Activated effector memory CD4-positive, alpha-beta T cell treated with Interleukin-2 at 50 U/mL for 16 hours (primary cell): Measurements from ENCODE around the gene HNF1B.
"Not testable (repeated sequence)": the region's sequence is repeated elsewhere in the genome, so short reads cannot be mapped to it uniquely, and the experiment has no call there.

Experiments
- DNase-seq: peaks from one replicate; pipeline ENCODE4 v3.0.0-alpha.2; 2020

The HNF1B gene

DNA sequence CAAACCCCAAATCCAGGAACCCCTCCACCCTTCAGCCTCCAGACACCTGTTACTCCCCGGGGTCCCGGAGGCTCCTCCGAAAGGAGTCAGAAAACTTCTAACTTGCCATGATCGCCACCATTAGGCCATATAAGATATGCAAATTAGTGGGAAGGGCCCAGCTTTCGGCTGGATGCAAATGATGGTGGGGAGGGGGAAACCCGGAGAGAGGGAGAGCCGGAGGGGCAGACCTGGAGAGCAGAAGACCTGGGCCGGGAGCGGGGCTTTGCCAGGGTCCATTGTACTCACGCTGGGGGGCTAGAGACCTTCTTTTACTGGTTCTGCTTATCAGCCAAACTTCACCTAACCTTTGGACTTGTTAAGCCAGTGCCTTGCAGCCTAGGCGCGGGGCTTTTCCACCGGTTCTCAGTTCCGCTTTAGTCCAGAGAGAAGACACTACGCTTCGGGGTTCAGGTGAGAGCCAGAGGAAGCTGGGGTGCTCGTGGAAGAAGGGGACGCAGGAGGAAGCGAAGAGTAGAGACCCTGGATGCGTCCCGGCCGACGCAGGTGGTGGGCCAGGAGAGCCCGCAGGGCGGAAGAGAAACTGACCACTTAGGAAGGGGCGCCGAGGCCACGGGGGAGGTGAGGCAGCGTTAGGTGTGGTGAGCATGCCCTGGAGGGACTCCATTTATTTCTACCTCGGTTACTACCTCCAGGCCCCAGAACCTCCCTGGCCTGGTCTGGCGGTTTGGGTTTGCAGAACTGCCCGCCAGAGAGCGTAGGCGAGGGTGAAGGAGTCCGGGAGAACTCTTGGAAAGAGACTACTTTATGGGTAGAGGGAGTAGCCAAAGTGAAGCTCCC is at the start of gene HNF1B:
Gene HNF1B (minus strand): TSS at position 99 of the 840 bp plus-strand sequence. CDS start 175 bp downstream, outside the sequence.
- no peak for DNase-seq

DNA sequence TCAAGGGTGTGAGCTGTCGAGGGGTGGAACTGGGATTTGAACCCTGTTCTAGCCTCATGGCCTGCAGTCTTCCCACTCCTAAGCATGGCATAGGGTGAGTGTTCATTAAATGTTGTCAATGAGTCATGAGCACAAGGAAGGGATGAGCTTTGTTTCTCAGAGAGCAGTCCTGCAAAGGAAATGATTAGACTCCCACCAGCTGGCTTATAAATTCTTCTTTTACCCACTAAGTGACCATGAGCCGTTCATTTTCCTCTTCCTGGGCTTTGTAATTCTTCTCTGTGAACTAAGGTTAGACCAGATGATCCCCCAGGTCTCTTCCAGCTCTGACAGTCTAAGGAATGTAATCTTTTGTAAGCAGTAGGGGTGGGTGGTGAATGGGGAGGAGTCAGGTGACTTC is 47.9 kb upstream of the HNF1B start:
- DNase-seq = no peak

DNA sequence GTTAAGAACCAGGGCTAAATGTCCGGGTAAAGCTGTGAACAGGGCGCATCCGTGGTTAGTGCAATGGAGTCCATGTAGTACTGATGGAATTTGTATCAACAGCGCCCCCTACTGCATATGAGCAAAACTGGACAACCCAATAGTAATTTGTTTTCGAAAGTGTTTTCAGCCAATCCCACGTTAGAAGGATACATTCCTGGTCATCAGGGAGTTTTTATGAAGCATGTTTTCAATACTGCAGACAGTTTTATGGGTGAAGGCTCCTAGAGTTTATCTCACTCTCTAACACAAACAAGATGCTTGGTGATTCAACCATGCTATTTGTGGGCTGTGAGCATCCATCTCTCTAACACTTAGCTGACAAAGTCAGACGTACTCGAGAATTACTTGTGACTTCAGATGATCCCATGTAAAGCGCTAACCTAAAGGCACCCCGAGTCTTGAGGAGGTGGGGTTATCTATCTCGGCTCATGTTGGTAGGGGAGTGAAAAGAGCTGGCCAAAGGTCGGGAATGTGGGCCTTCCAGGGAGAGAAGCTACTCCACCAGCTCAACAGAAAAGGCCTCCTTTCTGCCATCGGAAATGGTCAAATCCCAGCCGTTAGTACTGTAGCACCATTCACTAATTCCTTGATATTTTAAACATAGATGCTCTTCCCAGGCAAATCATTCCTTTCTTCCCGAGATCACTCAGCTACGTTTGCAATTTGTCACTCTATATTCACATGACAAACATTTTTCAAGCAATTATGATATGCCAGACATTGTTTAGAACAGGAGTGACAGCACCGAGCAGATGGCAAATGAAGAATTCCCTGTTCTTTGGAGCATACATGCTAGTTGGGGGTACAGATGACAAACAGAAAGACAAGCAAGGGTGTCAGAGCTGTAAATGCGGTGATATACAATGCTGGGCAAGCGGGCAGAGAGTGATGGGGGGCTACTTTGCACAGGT is 46.9 kb upstream of the HNF1B start:
- DNase-seq = no peak

DNA sequence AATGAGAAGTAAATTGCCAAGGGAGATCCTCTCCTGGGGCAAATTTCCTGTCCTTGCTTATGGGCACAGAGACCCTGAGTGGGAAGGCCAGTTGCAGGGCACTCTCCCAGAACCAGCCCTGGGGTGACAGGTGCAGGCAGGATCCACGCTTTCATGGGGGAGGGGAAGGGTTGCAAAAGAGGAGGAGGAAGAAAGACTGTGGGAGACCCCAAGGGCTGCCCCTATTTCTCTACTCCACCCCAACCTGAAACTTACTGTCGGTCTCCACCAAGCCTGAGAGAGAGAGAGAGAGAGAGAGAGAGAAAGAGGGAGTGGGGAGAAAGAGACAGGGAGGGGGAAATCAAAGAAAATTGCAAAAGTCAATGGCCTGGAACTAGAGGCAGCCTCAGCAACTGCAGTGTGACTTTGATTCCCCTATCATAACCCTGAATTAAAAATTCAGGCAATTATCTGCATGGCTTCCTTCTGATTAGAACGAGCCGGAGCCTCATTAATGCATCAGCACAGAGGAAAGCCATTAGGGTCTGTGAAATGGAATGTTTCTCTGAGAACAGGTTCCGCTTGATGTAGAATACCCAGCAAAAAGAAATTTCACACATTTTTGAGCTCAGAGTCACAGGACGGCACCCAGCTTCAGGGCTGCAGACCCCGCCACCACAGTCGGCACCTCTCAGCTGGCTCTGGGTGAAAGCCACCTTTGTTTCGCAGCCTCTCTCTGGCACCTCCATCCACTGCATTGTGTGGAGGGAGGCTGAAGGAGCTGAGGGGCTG is 45.1 kb upstream of the HNF1B start:
- DNase-seq = no peak

GRCh38 chr17:37789021-37789565 is 44.2 kb upstream of the HNF1B start:
- DNase-seq = no peak

DNA sequence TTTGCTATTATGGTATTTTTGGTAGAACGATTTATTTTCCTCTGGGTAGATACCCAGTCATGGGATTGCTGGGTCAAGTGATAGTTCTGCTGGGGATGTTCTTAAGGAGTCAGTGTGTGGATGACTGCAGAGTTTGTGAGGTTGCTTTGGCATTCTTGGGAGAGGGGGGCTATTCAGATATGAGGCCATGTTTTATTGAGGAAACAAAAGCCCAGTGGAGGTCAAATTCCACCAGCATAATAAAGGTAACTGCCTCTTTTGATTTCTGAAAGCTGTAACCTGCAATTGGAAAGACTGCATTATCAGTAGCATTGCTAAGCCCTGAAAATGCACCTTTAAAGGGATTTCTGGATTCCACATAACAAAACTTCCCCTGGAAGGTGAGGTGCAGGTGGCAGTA is 43.7 kb upstream of the HNF1B start:
- DNase-seq = no peak

- no peak for DNase-seq
Observed at GRCh38 chr17:37787055-37787757, 42.3 kb upstream of the HNF1B start.

GRCh38 chr17:37786481-37786880 is 41.6 kb upstream of the HNF1B start:
- no peak for DNase-seq

DNA sequence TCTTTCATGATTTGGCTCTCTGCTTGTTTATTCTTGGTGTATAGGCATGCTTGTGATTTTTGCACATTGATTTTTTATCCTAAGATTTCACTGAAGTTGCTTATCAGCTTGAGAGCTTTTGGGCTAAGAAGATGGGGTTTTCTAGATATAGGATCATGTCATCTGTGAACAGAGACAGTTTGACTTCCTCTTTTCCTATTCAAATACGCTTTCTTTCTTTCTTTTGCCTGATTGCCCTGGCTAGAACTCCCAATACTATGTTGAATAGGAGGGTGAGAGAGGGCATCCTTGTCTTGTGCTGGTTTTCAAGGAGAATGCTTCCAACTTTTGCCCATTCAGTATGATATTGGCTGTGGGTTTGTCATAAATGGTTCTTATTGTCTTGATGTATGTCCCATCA is 37.6 kb upstream of the HNF1B start:
- not testable (repeated sequence) for DNase-seq

- no peak for DNase-seq
Observed at GRCh38 chr17:37781451-37781850, 36.6 kb upstream of the HNF1B start.

GRCh38 chr17:37779554-37779953 is 34.7 kb upstream of the HNF1B start:
- DNase-seq = no peak

DNA sequence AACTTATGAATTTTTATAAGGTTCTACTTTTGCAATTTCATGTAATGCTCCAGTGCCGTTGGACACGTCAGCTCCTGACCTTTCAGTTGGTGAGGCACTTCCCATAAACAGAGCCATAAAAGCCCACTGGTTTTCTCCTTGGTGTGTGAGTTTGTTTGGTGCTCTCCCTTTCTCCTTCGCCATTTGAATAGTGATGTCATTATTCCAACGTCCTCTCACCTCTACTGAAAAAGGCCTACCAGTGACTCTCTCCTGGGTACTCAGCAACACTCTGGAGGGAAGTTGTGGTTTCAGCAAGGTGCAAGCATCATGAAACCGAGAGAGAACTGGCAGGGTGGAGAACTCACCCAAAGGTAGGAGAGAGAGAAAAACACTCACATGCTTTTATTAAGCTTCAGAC is 29.6 kb upstream of the HNF1B start:
- DNase-seq = no peak

- no peak for DNase-seq
Observed at GRCh38 chr17:37772982-37773381, 28.1 kb upstream of the HNF1B start.

DNA sequence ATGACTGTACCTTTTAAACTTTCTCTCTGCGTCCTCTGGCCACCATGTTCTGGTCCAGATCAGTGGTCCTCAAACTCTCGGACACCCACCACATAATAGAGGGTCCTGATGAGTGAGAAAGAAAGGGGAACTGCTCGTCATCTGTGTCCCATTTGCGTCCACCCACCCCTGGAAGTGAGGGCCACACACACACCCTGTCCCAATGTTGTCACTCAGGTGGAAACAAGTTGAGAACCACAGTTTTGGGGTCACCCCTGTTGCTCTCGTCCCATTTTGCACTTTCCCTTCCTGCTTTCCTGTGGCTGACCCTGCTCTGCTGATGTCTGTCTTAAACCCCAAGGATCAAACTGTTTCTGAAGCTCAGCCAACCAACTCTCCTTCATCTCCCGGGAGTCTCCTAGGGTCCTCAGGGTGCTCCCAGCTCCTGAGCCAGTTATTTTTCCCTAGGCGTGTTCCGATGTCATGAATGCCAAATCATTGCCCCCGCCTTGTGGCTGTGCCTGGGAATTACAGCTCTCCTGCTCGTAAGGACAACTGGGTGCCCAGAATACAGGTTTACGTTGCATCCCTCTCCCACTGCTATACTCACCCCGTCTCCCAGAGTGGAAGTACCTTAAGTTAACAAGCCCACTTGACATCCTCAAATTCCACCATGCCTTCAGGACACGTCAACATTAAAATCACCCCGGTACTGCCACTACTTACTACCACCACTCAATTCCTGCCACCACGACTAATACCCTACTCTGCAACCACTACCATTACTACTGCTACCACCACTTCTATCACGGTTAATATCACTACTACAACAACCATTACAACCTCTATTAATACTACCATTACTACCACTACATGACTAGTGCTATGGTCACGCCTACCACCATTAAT is 26.0 kb upstream of the HNF1B start:
- DNase-seq = no peak

- no peak for DNase-seq
Observed at GRCh38 chr17:37769050-37769449, 24.2 kb upstream of the HNF1B start.

DNA sequence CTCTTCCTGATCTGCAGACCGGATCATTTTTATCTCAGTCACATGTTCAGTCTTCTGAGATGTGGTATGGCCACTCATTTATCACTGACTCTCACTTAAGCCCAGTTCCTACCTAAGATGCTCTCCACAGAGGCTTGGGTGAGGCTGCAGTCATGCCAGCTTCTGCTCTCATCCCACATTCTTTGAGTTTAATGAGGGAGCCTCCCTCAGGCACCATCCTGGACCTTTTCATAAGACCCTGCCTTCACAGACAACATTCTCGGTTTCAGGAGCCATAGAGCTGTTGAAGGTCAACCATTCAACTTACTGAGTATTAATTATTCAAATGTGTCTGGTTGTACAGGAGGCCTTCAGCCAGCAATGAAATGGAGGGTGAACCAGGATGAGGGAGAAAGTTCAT is 23.6 kb upstream of the HNF1B start:
- no peak for DNase-seq

DNA sequence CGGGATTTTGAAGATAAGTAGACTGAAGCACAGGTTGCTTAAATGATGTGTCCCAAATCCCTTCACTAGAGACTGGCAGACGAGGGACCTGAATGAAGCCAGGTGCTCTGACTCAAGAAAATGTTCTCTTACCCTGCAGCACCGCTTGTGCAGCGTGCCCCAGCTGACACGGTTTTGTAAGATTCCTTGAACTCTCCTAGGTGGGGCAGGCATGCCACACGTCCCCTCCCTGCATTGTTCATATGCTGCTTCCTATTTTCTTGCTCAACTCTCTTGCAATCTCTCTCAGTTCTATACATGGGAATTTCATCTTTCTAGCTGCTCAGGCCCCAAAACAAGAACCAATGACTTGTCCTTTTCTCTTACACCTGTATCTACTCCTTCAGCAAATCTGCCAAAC is 22.1 kb upstream of the HNF1B start:
- no peak for DNase-seq

GRCh38 chr17:37764383-37764782 is 19.5 kb upstream of the HNF1B start:
- no peak for DNase-seq

DNA sequence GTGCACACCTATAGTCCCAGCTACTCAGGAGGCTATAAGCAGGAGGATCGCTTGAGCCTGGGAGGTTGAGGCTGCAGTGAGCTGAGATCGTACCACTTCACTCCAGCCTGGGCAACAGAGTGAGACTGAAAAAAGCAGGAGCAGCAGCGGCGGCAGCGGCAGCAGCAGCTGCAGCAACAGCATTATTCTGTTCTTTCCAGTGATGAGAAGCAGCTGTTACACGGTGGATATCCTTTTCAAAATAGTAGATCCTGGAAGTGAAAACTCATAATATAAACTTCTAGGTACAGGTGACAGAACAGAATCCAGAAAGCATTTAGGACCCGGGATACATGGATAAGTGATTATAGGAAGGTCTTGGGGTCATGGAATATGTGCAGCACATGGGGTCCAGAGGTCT is 17.8 kb upstream of the HNF1B start:
- no peak for DNase-seq

GRCh38 chr17:37761961-37762360 is 17.1 kb upstream of the HNF1B start:
- no peak for DNase-seq

- DNase-seq = no peak
Observed at GRCh38 chr17:37761059-37761458, 16.2 kb upstream of the HNF1B start.
